Lung microvascular endothelial cell (primary cell): Measurements from ENCODE around the gene ZCCHC14. TPM values are rescaled to one million over a fixed set of nuclear protein-coding genes. Genes with fewer than 3 reads are reported as not detected.

Experiments
- DNase-seq, 2 donors: peaks; one replicate each; pipeline versions ENCODE4 v3.0.0 to v3.0.0-alpha.2; 2010; ENCODE audit warnings: low read depth in 2 of 2
- total RNA-seq: library from RNA; depleted of rRNA; stranded (reverse); fragments of >200 nt; gene quantifications from 2 replicates; pipeline ENCODE4 v1.2.1, GENCODE V29; 2014

ZCCHC14 gene
- 5.8 and 6.1 TPM in 2 replicates for total RNA-seq

DNA sequence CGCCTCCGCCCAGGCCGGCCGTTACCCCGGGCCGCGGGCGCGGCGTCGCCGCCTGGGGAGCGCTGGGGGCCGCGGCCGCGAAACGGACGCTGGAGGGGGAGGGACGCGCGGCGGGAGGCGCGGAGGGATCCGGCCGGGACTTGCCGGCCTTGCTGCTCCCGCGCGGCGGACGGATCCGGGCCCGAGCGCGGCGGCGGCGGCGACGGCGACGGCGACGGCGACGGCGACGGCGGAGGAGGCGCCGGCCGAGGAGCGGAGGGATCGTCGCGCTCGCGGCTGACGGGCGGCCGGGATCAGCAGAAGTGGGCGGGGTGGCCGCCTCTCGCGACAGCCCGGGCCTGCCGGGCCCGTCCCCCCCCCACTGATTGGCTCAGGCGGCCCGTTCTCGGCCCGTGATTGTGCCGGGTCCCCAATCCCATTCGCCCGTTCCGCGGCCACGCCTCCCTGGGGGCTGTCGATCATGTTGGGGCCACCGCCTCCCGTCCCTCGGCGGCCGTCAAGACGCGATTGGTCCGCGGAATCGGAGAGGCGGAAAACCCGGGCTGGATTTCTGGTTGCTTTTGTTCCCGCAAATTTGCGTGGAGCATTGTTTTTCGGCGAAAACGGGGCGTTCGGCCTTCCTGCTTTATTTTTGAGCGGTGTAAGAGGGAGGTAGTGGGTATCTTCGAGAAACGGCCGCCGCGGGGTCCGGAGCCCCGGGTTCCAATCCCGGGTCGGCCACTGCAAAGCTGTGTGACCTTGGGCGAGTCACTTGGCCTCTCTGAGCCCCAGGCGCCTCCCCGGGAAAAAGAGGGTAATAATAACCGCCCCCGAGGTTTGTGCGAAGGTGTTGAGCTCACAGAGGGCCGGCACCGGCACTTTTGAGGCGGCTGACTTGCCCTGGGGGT, at the start of gene ZCCHC14:
ZCCHC14 (minus strand) TSS at position 304 of the 887 bp plus-strand sequence. CDS start 786 bp downstream, outside the sequence.
- peak; percentile 99 for DNase-seq

DNA sequence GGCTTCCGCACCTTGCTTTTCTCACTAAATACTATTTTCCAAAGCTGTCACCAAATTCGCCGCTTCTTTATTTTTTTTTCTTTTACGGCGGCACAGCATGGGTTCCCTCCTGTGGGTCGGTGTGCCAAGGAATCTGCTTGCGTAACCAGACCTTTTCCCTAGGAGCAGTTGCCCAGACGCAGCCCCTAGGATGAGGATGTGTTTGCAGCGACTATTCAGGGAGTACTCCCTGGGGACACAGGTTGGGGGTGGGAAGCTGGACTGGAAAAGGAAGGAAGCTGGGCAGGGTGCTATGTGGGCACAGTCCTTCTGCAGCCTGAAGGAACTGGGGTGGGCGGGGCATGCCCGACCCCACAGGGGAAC, 49.0 kb upstream of the ZCCHC14 start:
- no peak for DNase-seq

DNA sequence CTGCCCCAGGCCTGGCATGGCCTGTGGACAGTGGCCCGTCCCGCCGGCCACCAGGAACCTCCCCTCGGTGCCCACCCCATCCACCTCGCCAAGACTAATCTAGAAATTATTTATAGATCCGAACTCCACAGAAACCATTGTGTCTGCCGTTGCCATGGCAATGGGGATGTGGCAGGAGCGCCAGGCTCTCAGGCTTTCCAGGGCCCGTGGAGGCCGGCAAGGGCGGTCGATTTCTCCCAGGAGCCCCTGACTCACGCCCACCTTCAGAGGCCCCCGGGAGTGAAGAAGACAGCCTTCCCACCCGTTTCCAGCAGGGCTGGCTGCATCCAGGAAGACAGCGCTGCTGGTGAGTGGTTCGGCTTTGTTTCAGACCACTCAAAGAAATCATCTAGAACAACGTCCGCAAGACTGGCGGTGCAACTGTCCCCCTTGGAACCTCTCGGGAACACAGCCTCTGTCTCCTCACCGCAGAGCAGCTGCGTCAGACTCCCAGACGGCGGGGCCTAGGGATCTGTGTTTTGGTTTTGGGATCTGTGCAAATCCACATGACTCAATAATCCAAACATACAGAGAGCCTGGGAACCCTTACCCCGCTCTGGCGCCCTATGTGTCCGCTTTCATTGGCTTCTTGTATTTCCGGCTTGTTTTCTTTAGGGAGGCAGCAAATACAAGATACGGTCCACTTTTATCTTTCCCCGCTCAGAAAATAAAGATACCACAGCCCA, 48.5 kb upstream of the ZCCHC14 start:
- DNase-seq = no peak

DNA sequence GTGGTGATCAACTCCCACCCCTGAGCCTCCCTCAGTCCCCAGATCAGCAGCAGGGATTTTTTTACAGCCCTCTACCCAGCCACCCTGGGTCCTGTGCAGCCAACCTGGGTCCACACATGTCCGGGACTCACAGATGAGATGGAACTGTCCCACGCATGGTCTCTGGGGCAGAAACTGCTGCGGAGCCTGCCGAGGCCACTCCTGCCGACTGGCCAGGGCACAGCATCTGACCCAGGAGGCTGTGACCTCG, 48.0 kb upstream of the ZCCHC14 start:
- DNase-seq = no peak

DNA sequence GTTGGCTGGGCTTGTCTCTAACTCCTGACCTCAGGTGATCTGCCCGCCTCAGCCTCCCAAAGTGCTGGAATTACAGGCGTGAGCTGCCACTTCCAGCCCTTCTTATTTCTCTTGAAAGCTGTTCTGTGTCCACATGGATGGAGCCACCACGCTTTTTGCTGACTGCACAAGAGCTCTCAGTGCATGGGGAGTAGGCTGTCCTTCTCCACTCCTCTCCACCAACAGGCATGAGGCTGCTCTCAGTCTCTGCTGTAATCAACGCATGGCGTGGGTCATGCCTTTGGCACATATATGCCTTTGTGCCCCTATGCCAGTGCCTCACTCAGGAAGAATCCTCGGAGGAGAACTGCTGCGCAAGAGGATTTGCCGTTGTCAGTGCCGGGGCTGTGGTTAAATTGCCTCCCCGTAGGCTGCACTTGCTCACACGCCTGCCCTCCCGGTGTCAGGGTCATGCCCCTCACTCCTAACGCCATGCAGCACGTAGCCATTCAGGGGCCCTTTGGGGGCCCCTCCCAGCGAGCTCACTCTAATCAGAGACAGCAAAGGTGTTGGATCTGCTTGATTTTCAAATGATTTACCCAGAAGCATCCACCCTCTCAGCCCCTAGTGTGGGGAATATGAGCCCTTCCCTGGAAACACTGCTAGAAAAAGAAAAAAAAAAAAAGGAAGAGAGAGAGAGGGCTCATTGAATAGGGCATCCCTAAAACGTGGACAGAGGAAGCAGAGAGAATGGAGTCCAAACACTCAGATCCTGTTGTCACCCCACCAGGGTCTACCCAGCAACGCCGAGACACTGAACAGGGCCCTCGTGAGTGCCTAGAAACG, 47.5 kb upstream of the ZCCHC14 start:
- no peak for DNase-seq

DNA sequence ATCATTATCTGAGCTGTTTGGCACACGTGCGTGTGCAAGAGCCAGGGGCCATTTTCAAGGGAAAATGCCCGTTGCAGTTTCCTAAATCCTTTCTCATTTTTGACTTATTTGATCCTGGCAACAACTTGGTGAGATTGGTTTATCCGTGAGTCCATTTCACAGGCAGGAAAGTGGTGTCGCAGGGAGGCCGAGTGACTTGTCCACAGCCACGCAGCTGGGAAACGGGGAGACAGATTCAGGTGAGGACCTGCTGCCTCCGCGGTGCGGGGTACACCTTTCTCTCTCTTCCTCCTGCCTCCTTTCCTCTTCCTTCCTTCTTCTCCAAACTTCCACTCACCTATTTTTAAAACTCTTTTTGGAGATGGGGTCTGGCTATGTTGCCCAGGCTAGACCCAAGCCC, 46.3 kb upstream of the ZCCHC14 start:
- no peak for DNase-seq

DNA sequence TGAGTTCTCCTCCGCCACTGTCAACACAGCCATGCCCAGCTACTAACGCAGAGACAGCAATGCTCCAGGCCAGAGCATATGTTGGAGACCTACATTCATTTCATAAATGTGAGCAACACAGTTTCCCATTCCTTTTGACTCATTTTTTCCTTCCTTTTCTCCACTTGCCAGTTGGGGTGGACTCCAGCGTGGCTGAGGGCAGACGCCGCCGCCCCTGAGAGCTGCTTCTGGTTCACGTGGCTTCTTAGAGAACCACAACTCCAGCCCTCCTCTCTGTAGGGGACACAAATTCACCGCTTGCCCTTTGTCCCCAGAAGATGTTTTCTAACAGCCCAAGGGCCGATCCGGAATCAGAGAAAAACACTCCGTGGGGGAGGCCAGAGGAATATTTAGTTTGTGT, 45.8 kb upstream of the ZCCHC14 start:
- DNase-seq = peak; percentile 26 to 47

DNA sequence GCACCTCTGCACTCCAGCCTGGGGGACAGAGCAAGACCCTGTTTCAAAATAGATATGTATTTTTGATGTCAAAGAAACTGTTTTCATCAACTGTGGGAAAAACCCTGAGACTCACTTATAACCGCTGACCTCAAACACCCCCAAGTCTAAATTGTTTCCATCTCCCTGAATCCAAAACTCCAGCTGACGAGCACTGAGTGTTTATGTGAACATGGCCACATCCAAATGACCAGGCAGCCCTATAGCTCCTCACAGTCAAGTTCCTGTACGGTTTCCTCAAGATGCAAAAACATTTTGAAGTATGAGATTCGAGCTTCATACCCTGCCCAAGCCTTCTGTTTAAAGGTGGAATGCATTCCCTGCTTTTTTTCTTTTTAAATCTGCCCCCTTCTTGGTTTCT, 45.3 kb upstream of the ZCCHC14 start:
- DNase-seq = no peak

DNA sequence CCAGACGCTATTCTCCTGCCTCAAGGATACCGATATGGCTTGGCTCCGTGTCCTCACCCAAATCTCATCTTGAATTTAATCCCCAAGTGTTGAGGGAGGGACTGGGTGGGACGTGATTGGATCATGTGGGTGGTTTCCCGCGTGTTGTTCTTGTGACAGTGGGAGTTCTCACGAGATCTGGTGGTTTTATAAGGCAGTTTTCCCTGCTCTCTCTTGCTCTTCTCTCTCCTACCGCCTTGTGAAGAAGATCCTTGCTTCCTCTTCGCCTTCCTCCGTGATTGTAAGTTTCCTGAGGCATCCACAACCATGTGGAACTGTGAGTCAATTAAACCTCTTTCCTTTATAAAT, 43.9 kb upstream of the ZCCHC14 start:
- no peak for DNase-seq

DNA sequence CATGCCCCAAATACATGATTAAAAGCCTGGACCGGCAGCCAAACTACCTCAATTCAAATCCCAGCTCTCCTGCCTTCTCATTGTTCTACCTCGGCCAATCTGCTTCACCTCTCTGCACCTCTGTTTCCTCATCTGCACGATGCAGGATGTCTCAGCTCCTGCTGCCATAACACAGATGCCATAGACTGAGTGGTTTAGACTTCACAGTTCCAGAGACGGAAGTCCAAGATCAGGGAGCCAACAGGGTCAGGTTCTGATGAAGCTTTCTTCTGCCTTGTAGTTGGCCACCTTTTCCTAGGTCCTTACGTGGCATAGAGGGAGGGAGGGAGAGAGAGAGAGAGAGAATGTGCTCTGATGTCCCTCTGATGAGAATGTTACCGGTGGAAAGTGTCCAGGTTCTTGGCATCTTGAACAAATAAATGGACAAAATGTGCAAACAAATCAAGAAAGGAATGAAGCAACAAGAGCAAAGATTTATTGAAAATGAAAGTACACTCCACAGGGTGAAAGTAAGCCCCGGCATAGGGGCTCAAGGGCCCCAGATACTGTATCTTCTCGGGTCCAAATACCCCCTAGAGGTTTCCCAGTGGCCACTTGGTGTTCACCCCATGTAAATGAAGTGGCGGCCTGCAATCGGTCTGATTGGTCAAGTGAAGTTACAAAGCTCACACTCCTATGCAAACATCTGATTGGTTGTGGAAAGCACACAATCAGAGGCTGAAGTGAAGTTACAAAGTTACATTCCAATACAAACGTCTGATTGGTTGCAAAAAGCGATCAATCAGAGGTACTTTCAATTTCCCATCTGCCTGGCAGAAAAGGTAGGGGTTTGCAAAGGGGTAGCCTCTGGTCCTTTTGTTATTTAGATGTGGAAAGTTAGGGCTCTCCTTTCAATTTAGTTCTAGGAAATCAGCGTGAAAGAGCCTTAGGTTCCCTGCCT, 43.3 kb upstream of the ZCCHC14 start:
- peak in 1 of 2 donors; percentile 25 for DNase-seq

DNA sequence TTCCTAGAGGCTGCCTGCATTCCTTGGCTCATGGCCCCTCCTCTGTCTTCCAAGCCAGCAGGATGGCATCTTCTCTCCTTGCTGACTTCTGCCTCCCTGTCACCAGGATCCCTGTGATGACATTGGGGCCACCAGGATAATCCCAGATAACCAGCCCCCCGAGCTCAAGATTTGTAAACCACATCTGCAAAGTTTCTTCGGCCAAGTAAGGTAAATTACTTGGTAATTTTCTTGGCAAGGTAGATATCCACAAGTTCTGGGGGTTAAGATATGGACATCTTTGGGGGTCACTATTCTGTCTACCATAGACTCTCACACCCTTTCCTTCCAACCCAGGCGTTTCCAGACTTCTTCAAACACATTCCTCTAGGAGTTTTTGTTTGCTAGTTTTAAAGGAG, 42.6 kb upstream of the ZCCHC14 start:
- DNase-seq = no peak

DNA sequence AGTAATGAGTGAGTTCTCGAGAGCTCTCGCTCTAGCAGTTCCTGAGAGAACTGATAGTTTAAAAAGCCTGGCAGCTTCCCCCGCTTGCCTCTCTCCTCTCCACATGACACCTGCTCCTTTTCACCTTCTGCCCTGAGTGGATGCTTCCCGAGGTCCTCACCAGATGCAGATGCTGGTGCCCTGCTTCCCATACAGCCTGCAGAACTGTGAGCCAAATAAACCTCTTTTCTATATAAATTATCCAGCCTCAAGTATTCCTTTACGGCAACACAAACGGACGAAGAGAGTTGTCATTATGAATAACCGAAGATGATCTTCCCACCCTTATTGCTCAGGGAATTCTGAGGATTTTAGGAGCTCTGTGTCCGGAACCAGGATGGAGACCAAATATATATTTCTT, 41.9 kb upstream of the ZCCHC14 start:
- no peak for DNase-seq

DNA sequence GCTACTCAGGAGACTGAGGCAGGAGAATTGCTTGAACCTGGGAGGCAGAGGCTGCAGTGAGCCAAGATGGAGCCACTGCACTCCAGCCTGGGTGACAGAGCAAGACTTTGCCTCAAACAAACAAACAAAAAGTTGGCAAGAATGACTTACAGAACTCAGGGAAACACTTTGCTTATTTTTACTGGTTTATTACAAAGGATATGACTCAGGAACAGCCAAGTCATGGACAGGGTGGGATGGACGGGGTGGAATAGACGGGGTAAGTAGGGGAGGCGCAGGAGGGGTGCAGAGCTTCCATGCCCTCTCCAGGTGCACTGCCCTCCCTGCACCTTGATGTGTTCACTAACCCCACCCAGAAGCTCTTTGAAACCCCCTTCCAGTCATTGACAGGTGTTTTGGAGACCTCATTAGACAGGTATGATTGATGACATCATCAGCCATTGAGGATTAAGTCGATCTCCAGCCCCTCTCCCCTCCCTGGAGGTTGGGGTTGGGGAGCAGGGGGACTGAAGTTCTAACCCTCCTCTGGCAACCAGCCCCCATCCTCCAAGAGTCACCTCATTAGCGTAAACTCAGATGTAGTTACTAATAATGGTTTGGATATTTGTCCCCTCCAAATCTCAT, 41.3 kb upstream of the ZCCHC14 start:
- peak in 1 of 2 donors; percentile 55 for DNase-seq

DNA sequence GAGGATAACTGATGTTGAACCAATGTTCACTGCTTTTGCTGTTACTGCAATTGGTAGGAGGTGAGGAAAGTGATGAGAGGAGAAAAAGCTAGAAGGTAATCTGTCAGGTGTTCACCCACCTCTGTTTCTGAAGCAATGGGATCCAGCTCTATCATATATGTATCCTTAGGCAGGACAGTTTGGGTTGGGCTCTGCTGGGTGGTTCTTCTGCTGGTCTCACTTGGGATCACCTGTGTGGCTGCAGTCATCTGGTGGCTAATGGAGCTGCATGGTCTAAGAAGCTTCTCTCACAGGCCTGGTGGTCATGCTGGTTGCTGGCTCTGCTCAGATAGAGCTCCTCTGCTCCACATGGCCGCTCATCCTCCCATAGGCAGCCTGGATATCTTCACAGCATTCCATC, 40.2 kb upstream of the ZCCHC14 start:
- no peak for DNase-seq

DNA sequence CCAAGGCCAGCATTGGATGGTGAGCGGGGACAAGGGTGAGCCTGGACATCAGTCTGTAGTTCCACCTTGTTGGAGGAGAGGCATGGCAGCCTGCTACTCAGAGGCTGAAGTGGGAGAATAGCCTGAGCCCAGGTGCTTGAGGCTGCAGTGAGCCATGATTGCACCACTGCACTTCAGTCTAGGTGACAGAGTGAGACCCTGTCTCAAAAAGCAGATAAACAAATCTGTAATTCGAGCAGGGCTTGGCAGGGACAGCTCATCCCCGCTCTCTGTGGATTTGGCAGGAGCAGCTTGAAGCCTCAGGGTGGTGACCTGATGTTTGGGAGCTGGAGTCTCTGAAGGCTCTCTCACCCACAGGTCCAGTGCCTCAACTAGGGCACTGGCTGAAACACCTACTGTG, 38.6 kb upstream of the ZCCHC14 start:
- no peak for DNase-seq

DNA sequence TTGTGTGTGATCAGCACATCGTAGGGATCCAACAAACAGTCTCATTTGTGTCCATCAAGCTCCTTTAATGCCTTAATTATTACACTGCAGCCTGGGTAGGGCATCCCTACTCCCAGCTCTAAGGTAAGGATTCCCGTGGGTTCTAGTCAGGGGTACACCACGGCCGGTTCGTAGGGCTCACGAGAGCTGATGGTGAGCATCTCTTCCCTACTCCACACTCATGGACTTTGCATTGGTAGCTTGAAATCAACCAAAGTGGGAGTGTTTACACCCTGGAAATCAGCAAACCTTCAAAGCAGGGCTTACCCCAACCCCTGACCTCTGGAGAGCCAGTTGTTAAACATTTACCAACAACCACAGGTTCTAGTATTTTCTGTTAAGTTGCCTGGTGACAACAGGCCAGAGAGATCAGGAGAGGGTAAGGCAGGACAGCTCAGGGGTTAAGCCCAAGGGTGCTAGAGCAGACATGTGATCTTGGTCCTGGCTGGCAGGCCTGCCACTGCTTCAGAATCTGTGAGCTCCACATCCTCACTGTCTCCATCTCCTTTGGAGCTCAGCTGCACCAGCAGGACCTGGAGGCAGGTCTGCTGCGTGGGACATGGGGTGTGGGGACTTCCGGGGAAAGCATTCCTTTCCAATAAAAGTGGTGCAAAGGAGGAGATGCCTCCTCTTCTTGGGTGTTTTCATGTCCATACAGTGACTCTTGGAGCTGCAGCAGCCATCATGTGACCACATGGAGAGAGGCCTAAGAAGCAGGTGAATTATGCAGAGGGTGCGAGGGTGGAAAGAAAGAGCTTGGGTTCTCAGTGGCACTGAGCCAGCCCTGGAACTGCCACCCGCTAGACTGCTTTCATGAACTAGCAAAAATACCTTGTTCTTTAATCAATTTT, 36.1 kb upstream of the ZCCHC14 start:
- DNase-seq = no peak

DNA sequence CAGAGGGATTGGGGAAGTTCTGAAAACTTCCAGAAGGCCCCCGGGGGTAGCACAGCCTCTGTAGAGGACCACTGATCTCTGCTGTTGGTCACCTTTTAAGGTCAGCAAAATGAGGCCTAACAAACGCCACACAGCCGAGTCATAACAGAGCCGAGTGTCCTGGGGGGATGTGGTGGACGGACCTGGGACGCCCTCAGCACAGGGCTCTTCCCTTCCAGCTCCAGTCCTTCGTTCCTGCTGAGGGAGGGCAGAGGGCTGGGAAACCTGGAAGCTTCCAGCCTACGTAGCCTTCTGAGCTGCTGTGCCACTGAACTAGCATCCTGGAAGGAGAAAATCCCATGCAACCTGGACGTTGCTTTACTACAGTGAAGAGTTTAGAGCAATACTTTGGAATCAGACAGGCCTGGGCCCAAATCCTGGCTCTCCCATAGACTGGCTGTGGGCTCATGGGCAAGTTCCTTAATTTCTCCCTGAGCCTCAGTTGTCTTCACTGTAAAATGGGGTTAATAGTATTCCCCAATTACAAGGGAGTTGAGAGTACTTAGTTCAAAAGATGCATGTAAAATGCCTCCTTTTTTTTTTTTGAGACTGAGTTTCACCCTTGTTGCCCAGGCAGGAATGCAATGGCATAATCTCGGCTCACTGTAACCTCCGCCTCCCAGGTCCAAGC, 34.4 kb upstream of the ZCCHC14 start:
- DNase-seq = no peak

DNA sequence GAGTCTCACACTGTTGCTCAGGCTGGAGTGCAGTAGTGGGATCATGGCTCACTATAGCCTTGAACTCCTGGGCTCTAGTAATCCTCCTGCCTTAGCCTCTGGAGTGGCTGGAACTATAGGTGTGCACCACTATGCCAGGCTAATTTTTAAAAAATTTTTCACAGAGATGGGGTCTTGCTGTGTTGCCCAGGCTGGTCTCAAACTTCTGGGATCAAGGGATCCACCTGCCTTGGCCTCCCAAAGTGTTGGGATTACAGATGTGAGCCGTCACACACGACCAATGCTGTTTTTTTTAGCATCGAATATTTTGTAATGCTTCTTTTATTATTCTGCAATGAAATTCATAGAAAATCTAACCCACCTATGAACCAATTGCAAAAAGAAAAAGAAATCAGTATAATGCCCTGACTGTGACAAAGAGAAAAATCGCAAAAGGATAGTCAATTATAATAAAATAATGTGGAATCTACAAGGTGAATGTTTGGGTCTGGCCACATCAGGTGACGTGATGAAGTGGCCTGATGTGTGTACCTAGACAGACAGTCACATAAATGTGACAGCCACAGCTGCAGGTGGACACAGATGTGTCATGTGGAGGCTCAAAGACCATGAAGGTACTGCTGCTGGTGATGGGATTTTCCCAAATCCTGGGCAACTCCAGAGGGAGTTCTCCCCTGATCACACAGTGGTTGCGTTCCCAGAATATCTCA, 33.6 kb upstream of the ZCCHC14 start:
- DNase-seq = no peak

DNA sequence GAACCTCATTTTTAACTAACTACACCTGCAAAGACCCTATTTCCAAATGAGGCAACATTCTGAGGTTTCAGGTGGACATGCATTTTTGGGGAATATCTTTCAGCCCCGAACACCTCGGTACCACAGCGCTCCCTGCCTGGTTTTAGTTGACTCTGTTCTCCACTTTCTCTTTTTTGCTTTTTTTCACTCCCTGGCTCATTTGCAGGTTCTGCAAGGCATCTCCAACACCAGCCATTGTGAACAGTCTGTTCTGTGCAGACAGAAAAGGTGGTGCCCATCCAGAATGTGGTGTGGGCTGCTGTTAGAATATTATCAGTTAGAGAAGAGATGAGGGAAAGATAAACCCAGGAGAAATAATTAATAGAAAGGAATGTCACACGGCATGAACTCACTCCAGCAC, 32.5 kb upstream of the ZCCHC14 start:
- no peak for DNase-seq
